Measurements from ENCODE around the gene SLC6A18. TPM values are rescaled to one million over a fixed set of nuclear protein-coding genes. Genes with fewer than 3 reads are reported as not detected.

Gene SLC6A18
- total RNA-seq, 1 donor from 2014 or later, result not detected

Other genes with a start within 250 kb of the SLC6A18 start
- 3.6 TPM for gene NKD2, start 216.6 kb upstream of the SLC6A18 start, total RNA-seq
- 127 TPM for gene SLC12A7, start 113.3 kb upstream of the SLC6A18 start, total RNA-seq
- 0.05 TPM for gene SLC6A19, start 23.8 kb upstream of the SLC6A18 start, total RNA-seq
- not detected for gene TERT, start 69.7 kb downstream of the SLC6A18 start, total RNA-seq
- 42.6 TPM for gene CLPTM1L, start 119.7 kb downstream of the SLC6A18 start, total RNA-seq
- 0.19 TPM for gene SLC6A3, start 220.1 kb downstream of the SLC6A18 start, total RNA-seq

Data from cardiac septum (tissue), 1 donor.